GM21717 (cell line): ENCODE measurements around the gene TP53TG3B.
"Not testable (repeated sequence)": the region's sequence is repeated elsewhere in the genome, so short reads cannot be mapped to it uniquely, and the experiment has no call there.

Experiments
- ATAC-seq: cut with Tn5 transposase; IDR thresholded peaks from one replicate; pipeline ENCODE4 v1.9.1; 2021; ENCODE audit warnings: mild to moderate bottlenecking, moderate library complexity; ENCODE audit not compliant: unreplicated experiment

The TP53TG3B gene

DNA sequence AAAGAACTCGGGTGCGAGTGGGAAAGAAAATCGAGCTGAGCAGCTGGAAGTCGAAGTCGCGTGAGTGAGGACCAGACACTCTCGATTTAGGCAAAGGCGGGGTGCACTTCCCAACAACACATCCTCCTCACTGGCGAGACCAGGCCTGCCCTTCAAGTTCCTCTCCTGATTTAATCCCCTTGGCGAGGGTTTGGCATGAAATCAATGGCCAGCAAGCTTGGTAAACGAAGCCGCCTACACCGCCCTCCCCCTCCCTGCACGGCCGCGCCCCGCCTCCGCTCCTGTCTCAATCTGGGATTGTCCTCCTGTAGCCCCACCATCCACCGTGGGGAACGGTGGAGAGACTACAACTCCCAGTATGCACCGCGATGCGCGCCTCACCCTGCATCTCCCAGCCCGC is at the start of gene TP53TG3B:
Gene TP53TG3B, plus strand, starts transcription at position 301 of the 400 bp plus-strand sequence. Its CDS starts 68 bp downstream, at position 369.
- not testable (repeated sequence) for ATAC-seq

DNA sequence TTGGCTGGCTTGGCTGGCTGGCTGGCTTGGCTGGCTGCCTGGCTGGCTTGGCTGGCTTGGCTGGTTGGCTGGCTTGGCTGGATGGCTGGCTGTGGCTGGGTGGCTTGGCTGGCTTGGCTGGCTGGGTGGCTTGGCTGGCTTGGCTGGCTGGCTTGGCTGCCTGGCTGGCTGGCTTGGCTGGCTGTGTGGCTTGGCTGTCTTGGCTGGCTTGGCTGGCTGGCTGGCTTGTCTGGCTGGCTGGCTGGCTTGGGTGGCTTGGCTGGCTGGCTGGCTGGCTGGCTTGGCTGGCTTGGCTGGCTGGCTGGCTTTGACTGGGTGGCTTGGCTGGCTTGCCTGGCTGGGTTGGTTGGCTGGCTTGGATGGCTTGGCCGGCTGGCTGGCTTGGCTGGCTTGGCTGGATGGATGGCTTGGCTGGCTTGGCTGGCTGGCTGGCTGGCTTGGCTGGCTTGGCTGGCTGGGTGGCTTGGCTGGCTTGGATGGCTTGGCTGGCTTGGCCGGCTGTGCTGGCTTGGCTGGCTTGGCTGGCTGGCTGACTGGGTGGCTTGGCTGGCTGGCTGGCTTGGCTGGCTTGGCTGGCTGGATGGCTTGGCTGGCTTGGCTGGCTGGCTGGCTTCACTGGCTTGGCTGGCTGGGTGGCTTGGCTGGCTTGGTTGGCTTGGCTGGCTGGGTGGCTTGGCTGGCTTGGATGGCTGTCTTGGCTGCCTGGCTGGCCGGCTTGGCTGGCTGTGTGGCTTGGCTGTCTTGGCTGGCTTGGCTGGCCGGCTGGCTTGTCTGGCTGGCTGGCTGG is 24.2 kb upstream of the TP53TG3B start:
- ATAC-seq = not testable (repeated sequence)

GRCh38 chr16:33337627-33338542 is 22.8 kb upstream of the TP53TG3B start:
- ATAC-seq = not testable (repeated sequence)

DNA sequence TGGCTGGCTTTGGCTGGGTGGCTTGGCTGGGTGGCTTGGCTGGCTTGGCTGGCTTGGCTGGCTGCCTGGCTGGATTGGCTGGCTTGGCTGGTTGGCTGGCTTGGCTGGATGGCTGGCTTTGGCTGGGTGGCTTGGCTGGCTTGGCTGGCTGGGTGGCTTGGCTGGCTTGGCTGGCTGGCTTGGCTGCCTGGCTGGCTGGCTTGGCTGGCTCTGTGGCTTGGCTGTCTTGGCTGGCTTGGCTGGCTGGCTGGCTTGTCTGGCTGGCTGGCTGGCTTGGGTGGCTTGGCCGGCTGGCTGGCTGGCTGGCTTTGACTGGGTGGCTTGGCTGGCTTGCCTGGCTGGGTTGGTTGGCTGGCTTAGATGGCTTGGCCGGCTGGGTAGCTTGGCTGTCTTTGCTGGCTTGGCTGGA is 22.1 kb upstream of the TP53TG3B start:
- ATAC-seq = not testable (repeated sequence)

DNA sequence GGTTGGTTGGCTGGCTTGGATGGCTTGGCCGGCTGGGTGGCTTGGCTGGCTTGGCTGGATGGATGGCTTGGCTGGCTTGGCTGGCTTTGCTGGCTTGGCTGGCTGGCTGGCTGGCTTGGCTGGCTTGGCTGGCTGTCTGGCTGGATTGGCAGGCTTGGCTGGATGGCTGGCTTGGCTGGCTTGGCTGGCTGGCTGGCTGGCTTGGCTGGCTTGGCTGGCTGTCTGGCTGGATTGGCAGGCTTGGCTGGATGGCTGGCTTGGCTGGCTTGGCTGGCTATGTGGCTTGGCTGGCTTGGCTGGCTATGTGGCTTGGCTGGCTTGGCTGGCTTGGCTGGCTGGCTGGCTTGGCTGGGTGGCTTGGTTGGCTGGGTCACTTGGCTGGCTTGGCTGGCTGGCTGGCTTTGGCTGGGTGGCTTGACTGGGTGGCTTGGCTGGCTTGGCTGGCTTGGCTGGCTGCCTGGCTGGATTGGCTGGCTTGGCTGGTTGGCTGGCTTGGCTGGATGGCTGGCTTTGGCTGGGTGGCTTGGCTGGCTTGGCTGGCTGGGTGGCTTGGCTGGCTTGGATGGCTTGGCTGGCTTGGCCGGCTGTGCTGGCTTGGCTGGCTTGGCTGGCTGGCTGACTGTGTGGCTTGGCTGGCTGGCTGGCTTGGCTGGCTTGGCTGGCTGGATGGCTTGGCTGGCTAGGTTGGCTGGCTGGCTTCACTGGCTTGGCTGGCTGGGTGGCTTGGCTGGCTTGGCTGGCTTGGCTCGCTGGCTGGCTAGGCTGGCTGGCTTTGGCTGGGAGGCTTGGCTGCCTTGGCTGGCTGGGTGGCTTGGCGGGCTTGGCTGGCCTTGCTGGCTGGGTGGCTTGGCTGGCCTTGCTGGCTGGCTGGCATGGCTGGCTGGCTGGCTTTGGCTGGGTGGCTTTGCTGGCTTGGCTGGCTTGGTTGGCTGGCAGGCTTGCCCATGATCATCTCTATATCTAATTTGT is 21.3 kb upstream of the TP53TG3B start:
- not testable (repeated sequence) for ATAC-seq
